COR-L47 (cell line): ENCODE results near the gene BCAS3.

Source experiments
- DNase-seq: peaks from one replicate; lab custom pipeline; 2025; lab: John Stamatoyannopoulos, UW

The BCAS3 gene

DNA sequence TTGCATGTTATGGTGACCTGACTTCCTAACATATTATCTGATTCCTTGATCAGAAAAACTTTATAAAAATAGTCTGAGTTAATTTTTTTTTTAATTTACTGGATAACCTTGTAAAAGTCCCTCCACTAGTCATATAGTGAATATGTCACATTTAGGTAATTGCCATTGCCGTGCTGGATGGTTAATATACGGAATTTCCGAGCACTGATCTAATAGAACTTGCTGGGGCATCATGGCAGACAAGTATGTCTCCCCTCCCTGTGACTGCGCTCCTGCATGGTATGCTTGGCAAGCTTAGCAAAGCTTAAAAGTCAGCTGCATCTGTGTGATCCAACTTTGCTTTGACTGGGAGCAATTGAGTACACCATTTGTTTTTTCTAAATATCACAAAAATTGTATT, 482.6 kb downstream of the BCAS3 start:
- no peak for DNase-seq

DNA sequence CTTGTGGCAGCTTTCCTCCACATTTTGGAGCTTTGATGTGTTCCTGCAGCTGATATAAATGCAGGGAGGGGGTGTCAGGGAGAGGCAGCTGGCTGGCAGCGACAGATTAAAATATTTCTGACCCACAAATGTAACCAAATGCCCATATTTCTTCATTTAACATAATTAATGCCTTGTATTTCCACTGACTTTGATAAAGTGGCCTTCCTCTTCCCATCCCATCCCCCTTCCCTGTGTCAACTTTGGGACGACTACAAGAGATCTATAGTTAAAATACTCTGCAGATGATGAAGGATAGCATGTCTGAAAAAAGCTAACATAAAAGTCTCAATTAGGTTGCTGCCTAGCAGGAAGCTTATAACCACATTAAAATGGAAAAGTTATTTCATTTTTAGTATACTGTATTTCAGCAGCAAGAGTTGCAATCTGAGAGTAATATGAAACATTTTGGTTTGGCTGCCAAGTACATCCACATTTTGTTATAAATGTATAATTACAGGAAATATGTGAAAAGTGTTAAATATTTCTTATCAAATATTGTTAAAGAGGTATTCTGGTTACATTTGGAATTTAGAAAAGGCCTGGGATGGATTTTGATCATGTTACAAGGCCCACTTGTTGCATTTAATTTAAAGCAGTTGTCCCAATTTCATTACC, 483.3 kb downstream of the BCAS3 start:
- no peak for DNase-seq

DNA sequence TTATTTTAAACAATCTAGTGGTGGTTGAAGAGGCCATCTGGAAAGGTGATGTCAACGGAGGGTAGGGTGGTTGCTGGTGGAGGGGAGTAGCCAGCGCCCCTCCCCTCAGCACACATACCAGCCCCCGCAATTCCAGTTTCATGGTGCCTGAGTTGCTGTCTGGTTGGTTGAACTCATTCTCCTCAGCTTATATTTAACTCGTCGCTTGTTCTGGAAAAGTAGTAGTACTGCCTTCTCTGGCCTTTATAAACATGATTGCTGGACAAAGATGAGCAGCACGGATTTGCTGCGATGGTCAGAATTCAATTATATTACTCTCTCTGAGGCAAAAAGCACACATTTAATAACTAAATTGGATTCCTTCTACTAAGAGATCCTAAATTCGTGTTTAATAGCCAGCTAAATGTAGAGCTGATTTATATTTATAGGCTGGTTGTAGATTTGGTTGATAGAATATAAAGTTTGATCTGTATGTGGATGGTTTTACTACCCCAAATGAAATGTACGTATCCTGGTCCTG, 484.0 kb downstream of the BCAS3 start:
- no peak for DNase-seq

DNA sequence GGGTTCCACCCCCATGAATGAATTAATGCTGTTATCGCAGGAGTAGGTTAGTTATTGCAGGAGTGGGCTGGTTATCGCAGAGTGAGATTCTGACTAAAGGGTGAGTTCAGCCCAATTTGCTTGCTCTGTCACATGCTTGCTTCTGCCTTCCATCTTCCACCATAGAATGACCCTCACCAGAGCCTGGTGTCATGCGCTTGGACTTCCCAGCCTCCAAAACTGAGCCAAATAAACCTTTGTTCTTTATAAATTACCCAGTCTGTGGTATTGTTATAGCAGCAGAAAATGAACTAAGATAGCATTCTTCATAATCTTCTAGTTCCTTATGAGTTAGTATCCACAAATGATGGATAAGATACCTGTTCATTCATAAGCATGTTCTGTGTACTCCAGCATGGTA, 486.9 kb downstream of the BCAS3 start:
- no peak for DNase-seq

DNA sequence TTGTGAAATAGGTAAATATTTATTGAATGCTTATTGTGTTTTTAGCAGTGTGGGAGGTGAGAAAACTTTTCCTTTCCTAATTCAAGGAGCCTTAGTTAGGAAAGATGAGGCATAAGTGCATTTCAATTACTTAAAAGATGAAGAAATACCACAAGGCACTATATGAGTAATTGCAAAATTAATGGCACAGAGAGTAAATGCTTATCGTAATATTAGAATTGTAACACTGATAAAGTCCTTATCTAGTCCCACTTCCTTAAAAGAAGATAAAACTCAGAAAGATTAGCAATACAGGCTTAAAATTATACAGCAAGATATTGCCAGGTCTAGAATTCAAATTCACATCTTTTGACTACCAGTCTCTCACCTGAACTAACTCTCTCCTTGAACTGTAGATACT, 489.4 kb downstream of the BCAS3 start:
- DNase-seq: no peak

DNA sequence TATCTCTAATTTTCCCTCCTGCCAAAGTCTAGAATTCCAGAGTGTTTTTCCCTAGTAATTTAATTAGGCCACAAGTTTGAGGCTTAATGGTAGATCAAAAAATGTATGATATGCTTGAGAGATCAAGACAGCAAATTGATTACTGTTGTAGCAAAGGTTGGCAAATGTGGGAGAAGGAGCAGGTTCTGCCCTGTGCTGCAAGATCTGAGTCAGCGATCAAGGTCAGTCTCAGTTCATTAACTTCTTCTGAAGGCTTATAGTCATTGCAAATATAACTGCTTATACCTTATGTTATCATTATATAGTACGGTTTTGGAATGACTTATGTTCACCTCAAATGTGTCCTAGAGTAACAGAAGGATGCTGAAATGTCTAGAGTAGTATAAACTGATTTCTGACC, 490.9 kb downstream of the BCAS3 start:
- no peak for DNase-seq

DNA sequence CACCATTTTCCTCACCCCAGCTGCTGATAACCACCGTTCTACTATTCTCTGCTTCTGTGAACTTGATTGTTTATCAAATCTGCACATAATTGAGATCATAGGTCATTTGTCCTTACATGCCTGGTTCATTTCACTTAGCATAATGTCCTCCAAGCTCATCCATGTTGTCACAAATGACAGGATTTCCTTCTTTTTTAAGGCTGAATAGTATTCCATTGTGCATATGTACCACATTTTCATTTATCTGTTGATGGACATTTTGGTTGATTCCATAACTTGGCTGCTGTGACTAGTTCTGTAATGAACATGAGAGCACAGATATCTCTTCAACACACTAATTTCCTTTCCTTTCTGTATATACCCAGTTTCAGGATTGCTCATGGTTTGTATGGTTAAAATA, 496.7 kb downstream of the BCAS3 start:
- no peak for DNase-seq

DNA sequence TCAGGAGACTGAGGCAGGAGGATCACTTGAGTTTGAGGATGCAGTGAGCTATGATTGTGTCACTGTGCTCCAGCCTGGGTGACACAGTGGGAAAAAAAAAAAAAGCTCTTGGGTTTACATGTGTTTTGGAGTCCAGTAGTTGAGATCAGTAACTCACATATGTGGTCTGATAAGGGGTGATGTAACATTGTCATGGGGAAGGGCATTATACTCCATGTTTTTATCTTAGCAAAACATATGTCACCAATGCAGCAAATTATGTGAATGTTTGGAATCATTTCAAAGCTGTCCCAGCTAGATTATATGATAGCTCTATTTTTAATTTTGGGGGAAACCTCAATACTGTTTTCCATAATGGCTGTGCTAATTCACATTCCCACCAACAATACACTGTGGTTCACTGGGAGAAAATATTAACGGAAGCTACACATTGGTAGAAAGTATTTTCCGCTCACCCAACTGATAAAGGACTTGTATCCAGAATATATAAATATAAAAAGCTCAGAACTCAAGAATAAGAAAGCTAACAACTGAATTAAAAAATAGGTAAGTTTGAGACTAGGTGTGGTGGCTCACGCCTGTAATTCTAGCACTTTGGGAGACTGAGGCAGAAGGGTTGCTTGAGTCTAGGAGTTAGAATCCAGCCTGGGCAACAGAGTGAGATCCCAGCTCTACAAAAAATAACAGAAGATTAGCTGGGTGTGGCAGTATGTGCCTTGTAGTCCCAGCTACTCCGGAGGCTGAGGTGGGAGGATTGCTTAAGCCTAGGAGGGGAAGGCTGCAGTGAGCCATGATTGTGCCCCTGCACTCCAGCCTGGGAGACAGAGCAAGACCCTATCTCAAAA, 497.9 kb downstream of the BCAS3 start:
- no peak for DNase-seq

DNA sequence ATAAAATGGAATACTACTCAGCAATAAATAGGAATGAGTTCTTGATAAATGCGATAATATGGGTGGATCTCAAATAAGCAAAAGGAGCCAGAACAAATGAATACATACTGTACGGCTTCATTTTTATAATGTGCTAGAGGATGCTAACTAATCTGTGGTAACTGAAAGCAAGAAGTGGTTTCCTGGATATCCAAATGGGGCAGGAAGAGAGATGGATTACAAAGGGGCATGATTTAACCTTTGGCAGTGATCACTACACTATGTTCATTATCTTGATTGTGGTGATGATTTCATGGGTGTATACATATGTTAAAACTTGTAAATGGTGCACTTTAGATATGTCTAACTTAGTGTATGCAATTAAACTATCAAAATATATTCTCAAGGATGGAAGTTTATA, 499.7 kb downstream of the BCAS3 start:
- DNase-seq: no peak

DNA sequence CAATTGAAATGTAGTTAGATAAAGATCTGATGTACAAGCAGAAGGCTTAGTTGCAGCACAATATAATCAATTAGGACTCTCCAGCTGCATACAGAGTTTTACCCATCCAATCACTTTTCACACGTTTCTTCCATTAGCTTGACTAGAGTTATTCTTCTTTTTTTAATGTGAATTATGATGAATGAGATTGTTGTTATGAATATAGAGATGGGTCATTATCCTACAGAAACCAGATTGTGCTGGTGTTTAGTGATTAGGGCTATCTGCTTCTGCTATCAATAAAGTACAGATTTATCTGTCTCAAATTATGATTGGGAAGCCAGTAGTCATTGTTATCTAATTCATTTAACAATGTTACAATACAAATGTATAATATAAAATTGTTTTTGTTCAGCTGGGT, 500.6 kb downstream of the BCAS3 start:
- no peak for DNase-seq

DNA sequence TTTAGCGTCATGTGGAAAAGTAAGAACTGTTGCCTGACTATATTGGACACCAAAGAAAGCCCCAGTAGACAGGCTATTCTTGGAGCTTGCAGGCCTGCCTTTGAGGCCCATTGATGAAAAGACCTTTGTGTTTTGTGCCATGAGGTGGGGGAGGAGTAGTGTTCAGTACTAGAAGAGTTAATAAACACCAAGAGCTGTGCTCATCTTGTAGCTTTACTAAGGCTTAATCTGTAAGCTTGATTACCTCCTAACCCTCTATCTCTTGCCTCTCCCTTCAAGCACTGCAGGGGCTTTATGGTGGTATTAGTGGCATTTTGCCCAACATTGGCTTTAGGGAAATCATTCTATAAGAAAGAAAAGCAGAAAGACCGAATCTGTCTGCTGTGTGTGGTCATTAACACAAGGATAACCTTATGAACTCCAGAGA, 501.7 kb downstream of the BCAS3 start:
- DNase-seq: no peak

DNA sequence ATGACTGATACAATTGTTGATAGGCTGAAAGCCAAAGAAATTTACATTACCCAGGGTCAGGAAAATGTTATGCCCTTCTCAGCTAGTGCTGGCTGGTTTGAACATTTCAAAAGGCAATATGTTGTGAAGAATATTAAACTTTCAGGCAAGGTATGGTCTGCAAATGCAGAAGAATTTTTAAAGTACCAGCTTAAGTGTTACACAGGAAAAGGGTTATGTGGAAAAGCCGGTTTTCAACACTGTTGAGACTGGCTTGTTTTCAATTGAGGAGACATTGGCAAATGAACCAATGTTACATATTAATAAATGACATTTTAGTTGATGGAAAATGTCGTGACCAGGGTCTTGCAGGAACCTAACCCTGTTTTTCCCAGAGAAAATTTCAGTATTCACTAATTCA, 506.1 kb downstream of the BCAS3 start:
- DNase-seq: no peak

DNA sequence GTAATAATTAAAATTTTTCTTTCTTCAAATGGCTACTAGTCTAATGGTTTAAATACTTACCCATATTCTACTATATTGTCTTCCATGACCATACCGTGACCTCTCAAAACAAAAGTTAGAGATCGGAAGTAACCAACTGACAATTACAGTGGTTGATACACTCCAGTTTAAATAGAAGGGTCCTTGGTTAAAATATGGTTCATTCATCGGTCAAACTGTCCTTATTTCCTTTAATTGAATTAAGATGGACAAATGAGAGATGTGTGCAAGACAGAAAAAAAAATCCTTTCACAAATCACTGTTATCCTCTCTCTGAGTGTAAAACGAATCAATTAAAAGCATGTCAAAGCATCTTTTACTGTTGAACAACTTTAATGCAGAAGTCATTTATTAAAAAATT, 507.7 kb downstream of the BCAS3 start:
- DNase-seq: no peak

DNA sequence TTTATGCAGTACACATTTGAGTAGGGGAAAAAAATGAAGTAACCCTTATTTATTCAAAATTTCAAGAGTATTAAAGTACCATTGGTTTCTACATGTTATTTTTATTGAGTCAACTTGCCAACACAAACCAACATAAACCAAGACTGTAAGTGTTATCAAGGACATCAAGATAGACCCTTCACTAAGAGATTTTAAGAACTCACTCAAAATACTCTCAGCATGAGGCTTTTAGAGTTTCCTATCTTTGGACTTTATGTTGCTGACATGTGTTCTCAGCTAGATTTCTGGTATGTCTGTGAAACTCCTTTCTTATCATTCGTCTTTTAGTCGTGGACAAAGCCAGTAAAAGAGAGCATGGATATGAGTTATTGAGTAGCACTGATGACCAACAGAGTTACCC, 509.4 kb downstream of the BCAS3 start:
- no peak for DNase-seq

DNA sequence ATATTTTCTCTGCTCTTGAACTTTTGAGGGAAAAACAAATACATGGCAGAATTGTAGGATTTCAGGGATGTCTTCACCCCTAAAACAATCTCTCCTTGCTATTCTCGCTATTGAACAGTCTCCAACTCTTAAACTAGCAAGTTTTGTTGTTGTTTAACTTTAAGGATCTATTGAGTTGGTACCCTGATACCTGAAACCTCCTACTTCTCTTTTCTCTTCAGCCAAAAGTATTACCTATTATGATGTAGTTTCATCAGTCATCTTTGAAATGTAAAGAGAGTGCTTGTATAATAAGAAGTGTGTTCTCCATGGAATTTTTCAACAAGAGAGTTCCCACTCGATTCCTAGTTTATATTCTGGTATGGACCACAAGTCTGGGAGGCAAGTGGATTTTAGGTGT, 510.4 kb downstream of the BCAS3 start:
- no peak for DNase-seq

DNA sequence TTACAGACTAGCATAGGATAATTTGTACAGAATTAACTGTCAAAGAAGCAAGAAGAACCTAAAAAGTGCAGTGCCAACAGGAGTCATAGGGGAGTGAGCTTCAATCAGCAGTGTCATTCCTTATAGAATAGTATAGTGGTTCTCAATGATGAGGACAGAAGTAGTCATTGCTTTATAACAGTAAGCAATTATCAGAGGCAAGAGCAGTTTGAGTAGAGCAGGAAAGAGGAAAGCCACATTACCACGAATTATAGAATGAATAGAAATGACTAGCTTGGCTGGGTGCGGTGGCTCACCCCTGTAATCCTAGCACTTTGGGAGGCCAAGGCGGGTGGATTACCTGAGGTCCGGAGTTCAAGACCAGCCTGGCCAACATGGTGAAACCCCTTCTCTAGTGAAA, 512.3 kb downstream of the BCAS3 start:
- DNase-seq: no peak

DNA sequence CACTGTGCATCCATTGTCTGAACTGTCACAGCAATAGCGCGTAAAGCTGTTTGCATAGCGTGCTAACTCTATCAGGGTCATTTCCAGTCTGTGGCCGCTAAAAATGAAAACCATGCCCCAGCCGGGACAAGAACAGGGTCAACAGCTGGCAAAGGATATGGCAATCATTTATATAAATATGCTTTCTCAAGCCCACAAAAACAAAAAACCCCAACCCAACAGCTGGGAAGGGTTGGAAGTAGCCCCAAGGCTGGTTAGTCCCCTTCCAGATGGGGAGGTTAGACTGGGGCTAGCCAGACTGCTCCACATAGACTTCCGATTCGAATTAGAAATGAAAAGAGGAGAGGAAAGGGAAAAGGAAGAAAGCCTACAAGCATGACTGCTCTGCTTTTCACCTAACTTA, 518.7 kb downstream of the BCAS3 start:
- no peak for DNase-seq

DNA sequence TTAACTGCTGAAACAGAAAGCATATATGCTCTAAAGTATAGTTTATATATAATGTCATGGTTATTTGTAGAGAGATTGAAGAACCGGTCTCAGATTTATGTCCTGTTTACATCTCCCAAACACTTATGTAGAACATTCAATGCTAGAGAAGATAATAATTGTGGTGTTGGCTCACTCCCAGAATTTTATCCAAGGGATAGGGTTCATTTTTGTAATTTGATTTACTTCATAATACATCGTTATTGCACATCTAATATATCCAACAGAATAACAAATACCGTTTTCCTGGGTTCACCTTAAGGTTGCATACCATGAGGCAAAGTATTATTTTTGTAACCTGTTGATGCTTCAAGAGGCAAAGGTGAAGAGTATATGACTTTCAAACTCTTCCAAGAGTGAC, 519.1 kb downstream of the BCAS3 start:
- no peak for DNase-seq

DNA sequence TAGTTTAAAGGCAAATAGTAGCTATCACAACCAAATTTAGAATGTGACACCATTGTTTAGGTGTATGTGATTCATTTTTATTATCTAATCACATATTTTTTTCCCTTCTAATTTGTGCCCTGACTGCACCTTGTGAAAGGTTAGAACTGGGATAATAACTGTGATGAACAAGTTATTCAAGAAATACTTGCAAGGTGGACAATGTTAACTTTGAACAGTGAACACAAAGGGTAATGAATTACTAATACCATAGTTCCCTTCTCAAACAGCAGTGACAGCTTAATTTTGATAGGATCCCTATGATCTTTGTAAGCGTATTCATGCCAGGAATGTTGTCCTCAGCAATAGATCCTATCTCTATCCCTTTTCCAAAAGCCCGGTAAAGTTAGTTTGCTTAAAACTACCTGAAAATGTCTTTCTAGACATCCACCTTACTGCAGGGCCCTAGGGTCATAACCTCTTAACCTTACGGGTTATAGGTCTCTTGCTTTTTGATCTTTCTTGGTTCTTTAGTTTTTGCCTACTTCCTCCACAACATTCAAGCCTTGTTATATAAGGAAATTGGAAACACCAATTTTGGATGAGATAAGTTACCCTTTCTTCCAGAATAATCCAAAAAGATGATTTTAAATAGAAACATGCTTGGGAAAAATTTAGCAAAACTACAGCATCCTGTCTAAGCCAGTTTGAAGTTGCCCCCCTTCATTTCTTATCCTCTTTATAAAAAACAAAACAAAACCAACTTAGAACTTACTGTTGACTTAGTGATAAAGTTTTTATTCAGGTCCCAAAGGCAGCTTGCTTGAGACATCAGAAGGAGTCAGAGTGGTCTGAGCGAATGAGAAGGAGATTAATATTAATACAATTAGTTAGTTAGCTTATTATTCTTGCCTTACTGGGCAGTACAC, 522.0 kb downstream of the BCAS3 start:
- DNase-seq: no peak

DNA sequence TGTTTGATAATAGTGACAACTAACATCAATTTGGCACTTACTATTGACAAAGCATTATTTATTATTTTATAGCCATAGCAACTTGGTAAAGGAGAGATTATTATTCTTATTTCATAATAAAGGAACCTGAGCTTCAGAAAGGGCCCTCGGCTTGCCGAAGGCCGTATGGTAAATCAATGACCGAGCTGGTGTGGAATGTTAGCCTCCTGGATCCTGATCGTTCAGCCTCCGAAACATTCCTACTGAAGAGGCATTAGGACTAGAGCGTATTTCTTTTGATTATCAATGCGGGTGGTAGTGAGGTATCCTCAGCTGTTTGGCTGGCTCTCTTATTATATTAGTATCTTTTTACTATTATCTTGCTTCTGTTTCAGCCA, 522.7 kb downstream of the BCAS3 start:
- DNase-seq: no peak

DNA sequence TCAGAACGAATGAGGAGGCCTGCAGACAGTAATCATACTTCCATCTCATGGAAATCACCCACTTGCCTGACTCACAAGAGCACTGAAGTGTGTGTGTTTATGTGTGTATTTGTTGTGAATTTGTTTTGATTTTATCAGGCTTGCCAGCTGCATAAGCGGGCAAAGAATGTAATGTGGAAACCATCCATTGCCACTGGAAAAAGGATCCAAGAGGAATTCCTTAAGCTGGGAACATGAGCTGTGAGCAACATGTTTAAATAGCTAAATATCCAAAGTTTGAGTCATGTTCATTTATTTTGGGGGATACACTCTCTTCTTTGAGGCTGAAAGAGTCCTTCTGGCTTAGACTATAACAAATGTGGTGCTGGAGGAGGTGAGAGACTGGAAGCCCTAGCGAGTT, 523.6 kb downstream of the BCAS3 start:
- DNase-seq: no peak

DNA sequence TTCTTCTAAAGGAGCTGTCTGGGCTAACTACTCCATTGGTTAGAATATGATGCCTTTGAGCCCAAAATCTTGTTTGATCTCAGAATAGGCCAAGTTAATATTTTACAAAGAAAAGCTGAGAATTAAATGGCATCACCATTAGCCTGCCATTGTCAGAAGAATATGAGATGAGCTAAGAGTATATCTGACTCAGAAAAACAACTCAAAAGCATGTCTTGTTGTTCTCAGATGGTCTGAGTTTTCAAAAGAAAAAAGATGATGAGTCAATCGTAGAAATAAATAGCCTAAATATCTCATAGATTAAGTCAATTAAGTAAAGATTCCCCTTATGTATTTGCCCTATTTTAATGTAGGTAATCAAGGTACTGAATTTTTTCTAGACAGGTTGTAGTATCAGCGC, 524.9 kb downstream of the BCAS3 start:
- DNase-seq: no peak
